Testis (tissue), 2 donors: ENCODE results near the gene PIEZO2.
"Not testable (repeated sequence)": the region's sequence is repeated elsewhere in the genome, so short reads cannot be mapped to it uniquely, and the experiment has no call there.

Experiments used
- CTCF ChIP-seq, 3 experiments: fragments of 450-650 bp in 2 of 3; fragments of 200-600 bp in 1 of 3; sonication (generic) in 1 of 3; IDR thresholded peaks; one replicate each; pipeline ENCODE4 v1.5.1; 2016 to 2019; ENCODE audit warnings: antibody characterized with exemption in 3 of 3, mild to moderate bottlenecking in 2 of 3, moderate library complexity in 1 of 3
- POLR2A ChIP-seq: fragments of 450-650 bp; IDR thresholded peaks from one replicate; pipeline ENCODE4 v1.6.1; 2017; ENCODE audit warnings: antibody characterized with exemption, mild to moderate bottlenecking, moderate library complexity

- not testable (repeated sequence) for TF ChIP-seq CTCF (IDR thresholded peaks at IDR 0.05); POLR2A
Observed at GRCh38 chr18:10933648-10934047, 215.7 kb downstream of the PIEZO2 start.
